B cell (primary cell): ENCODE measurements around the gene TRAM2. TPM values are rescaled to one million over a fixed set of nuclear protein-coding genes. Genes with fewer than 3 reads are reported as not detected.
A peak's percentile ranks its signal among the peaks of the same experiment; 100 is the strongest.

Experiments
- ATAC-seq: fragments of 200-7000 bp; cut with Tn5 transposase; one replicate; pipeline ENCODE4 v1.10.0; 2021; ENCODE audit warnings: low read depth, mild to moderate bottlenecking, moderate number of reproducible peaks, moderate library complexity
- CTCF ChIA-PET: fragments of 350-600 bp; sonication (Branson Sonifier 250); formaldehyde crosslinking; loops from one replicate; lab custom pipeline; 2021; ENCODE audit warnings: antibody characterized with exemption, inconsistent platforms; lab: Charles Lee
- POLR2A ChIA-PET: fragments of 350-600 bp; sonication (Branson Sonifier 250); formaldehyde crosslinking; loops from one replicate; lab custom pipeline; 2021; ENCODE audit warnings: antibody characterized with exemption; lab: Charles Lee
- DNase-seq: peaks from one replicate; pipeline ENCODE4 v3.0.0; 2013
- H2AFZ ChIP-seq: 2 replicates; pipeline ENCODE4 v1.6.1; 2012; ENCODE audit warnings: mild to moderate bottlenecking, low read depth, low read length; ENCODE audit not compliant: insufficient read depth, poor library complexity, severe bottlenecking
- H3K27ac ChIP-seq, 2 donors: 1 replicate in 1 of 2; 2 replicates in 1 of 2; pipeline ENCODE4 v1.5.1; 2012 to 2013; ENCODE audit warnings: low read length in 2 of 2, mild to moderate bottlenecking in 2 of 2, moderate library complexity in 1 of 2
- H3K27me3 ChIP-seq, 4 experiments: fragments of 200-600 bp in 1 of 4; sonication (generic) in 1 of 4; replicated peaks in 1 of 4; 1 replicate in 2 of 4; 2 replicates in 2 of 4; pipeline versions ENCODE4 v1.6.1 to v1.7.0; 2013 to 2016; ENCODE audit warnings: low read length in 3 of 4, mild to moderate bottlenecking in 2 of 4, mixed read lengths in 1 of 4, moderate library complexity in 1 of 4; ENCODE audit not compliant: insufficient read depth in 4 of 4, control insufficient read depth in 3 of 4; ENCODE audit errors: control extremely low read depth in 1 of 4
- H3K36me3 ChIP-seq, 2 experiments: replicated peaks in 1 of 2; 1 replicate in 1 of 2; 2 replicates in 1 of 2; pipeline versions ENCODE4 v1.6.1 to v1.7.1; 2013; ENCODE audit warnings: low read length in 1 of 2; ENCODE audit not compliant: insufficient read depth in 2 of 2, control insufficient read depth in 1 of 2; ENCODE audit errors: control extremely low read depth in 1 of 2, extremely low read depth in 1 of 2
- H3K4me1 ChIP-seq, 2 donors: fragments of 200-600 bp in 1 of 2; sonication (generic) in 1 of 2; 1 replicate in 1 of 2; 2 replicates in 1 of 2; pipeline versions ENCODE4 v1.5.1 to v1.6.1; 2013 to 2017; ENCODE audit warnings: low read length in 2 of 2; ENCODE audit not compliant: control insufficient read depth in 2 of 2, insufficient read depth in 2 of 2
- H3K4me2 ChIP-seq: replicated peaks from 2 replicates; pipeline ENCODE3; 2012; ENCODE audit warnings: mild to moderate bottlenecking, low read depth, low read length; ENCODE audit not compliant: poor library complexity, severe bottlenecking
- H3K4me3 ChIP-seq, 5 experiments: fragments of 200-600 bp in 1 of 5; sonication (generic) in 1 of 5; 1 replicate in 3 of 5; 2 replicates in 2 of 5; pipeline versions ENCODE4 v1.5.1 to v1.7.0; 2011 to 2016; ENCODE audit warnings: low read length in 4 of 5, mild to moderate bottlenecking in 4 of 5, low read depth in 2 of 5, control low read depth in 1 of 5, moderate library complexity in 1 of 5; ENCODE audit not compliant: insufficient read depth in 1 of 5; ENCODE audit errors: control extremely low read depth in 1 of 5, extremely low read depth in 1 of 5
- H3K79me2 ChIP-seq: fragments of 200-600 bp; sonication (generic); one replicate; pipeline ENCODE4 v1.6.0; 2016; ENCODE audit warnings: low read length; ENCODE audit not compliant: control insufficient read depth, insufficient read depth
- H3K9ac ChIP-seq: fragments of 200-600 bp; sonication (generic); 2 replicates; pipeline ENCODE4 v1.6.1; 2017; ENCODE audit warnings: mild to moderate bottlenecking, low read length, moderate library complexity
- H3K9me3 ChIP-seq, 3 donors: one replicate each; pipeline versions ENCODE4 v1.6.1 to v1.7.1; 2013; ENCODE audit warnings: low read length in 2 of 3; ENCODE audit not compliant: control insufficient read depth in 2 of 3, insufficient read depth in 1 of 3; ENCODE audit errors: control extremely low read depth in 1 of 3
- H4K20me1 ChIP-seq: 2 replicates; pipeline ENCODE4 v1.6.0; 2012; ENCODE audit warnings: mild to moderate bottlenecking, low read length; ENCODE audit not compliant: insufficient read depth, control insufficient read depth, poor library complexity, severe bottlenecking
- H3K27ac Mint-ChIP-seq: one replicate; pipeline ENCODE4 v1.8.0; 2021; ENCODE audit warnings: mixed read lengths
- H3K27me3 Mint-ChIP-seq: one replicate; pipeline ENCODE4 v1.8.0; 2021; ENCODE audit warnings: mixed read lengths
- H3K4me1 Mint-ChIP-seq: one replicate; pipeline ENCODE4 v1.8.0; 2021; ENCODE audit warnings: mixed read lengths
- H3K4me3 Mint-ChIP-seq: one replicate; pipeline ENCODE4 v1.8.0; 2021; ENCODE audit warnings: mixed read lengths
- H3K9me3 Mint-ChIP-seq: one replicate; pipeline ENCODE4 v1.8.0; 2022; ENCODE audit warnings: mixed read lengths; ENCODE audit not compliant: insufficient read depth
- CTCF ChIP-seq: fragments of 200-600 bp; IDR thresholded peaks from one replicate; pipeline ENCODE4 v1.8.0; 2022; ENCODE audit warnings: antibody characterized with exemption, mild to moderate bottlenecking
- EZH2 ChIP-seq: IDR thresholded peaks from 2 replicates; pipeline ENCODE4 v1.6.1; 2012; ENCODE audit warnings: borderline replicate concordance, low read depth, mild to moderate bottlenecking, moderate library complexity, low read length; ENCODE audit not compliant: insufficient read depth, poor library complexity, severe bottlenecking
- WGBS: methylation state at CpG from one replicate; pipeline ENCODE4 v1.1.5; 2013; ENCODE audit warnings: missing lambda C conversion rate; ENCODE audit not compliant: insufficient coverage; 5-methylcytosine and 5-hydroxymethylcytosine counted together
- intact Hi-C: fragments of 100-400 bp; cut with micrococcal nuclease; formaldehyde crosslinking; loops from one replicate; pipeline ENCODE4 v1.10.0; 2022
- polyA plus RNA-seq: library from polyadenylated mRNA; depleted of rRNA; stranded (reverse); fragments of >200 nt; gene quantifications from 2 replicates; pipeline ENCODE4 v1.2.3, GENCODE V29; 2012
- total RNA-seq, 2 donors: library from RNA; stranded (reverse); fragments of 120-200 nt in 1 of 2; gene quantifications; 1 replicate in 1 of 2; 2 replicates in 1 of 2; pipeline versions ENCODE4 v1.2.3 to v1.2.4, GENCODE V29; 2013 to 2022

The TRAM2 gene
- total and polyA plus RNA-seq, 2 donors (not counting 1 experiment from before 2014, with no cell fraction given): 9.0 to 13.3 TPM

GRCh38 chr6:52496631-52497030, 80.2 kb downstream of the TRAM2 start:
- no peak overlapping the region for H2AFZ ChIP-seq
- ChIA-PET CTCF (interaction anchor here (0.6 to 6.6 kb wide), 4 partner anchors 77 to 155 kb away, joined by 3 to 38 read pairs (median 4); partner anchors contain the start of gene EFHC1), POLR2A (interaction anchor here (0.6 kb wide), 1 partner anchor 200 kb away, joined by 3 read pairs; no protein-coding TSS in a partner anchor)

More at GRCh38 chr6:52496631-52497030, 80.2 kb downstream of the TRAM2 start:
- H3K4me2 ChIP-seq: peak overlapping the region; percentile 39
- WGBS: 40% methylated on average over 1 of the region's 2 CpGs
- peaks cover 74% of the 10 kb centered on the region for H3K4me1 Mint-ChIP-seq
- peaks cover 52 to 73% of the 10 kb centered on the region in 2 donors for H3K4me1 ChIP-seq
- no peaks in the 10 kb centered on the region for H4K20me1 ChIP-seq
- H3K4me3 Mint-ChIP-seq: peak overlapping the region; percentile 55
- intact Hi-C loops: loop anchor here (1.0 to 10.0 kb wide), 6 partner anchors 76 to 498 kb away; partner anchors contain the start of genes EFHC1, GSTA4, PAQR8 and TRAM2
- ATAC-seq: peak; percentile 19
- peak overlapping the region; percentile 96 for H3K27ac Mint-ChIP-seq
- H3K36me3 ChIP-seq: peaks cover 0 to 3% of the 10 kb centered on the region in 2 experiments
- peak overlapping the region; percentile 96 to 99 for H3K27ac ChIP-seq
- DNase-seq: peak; percentile 56
- H3K9ac ChIP-seq: no peak overlapping the region
- no peaks in the 10 kb centered on the region for H3K9me3 Mint-ChIP-seq
- H3K27me3 ChIP-seq: no peaks in the 10 kb centered on the region
- H3K4me3 ChIP-seq: peak overlapping the region in 1 of 5 experiments; percentile 16
- H3K79me2 ChIP-seq: no peaks in the 10 kb centered on the region
- H3K9me3 ChIP-seq: peaks cover 0 to 4% (median 3%) of the 10 kb centered on the region in 3 donors
- no peak for TF ChIP-seq EZH2
- no peak for TF ChIP-seq CTCF
- no peaks in the 10 kb centered on the region for H3K27me3 Mint-ChIP-seq
